Measurements from ENCODE around the gene CDC16.

CDC16 gene

GRCh38 chr13:114296448-114296847 is 61.8 kb downstream of the CDC16 start:
- in situ Hi-C loops (cut with HindIII; ENCODE audit: low sequenced_read_pairs) = no loop called here
- TF ChIP-seq, protein P1, sequence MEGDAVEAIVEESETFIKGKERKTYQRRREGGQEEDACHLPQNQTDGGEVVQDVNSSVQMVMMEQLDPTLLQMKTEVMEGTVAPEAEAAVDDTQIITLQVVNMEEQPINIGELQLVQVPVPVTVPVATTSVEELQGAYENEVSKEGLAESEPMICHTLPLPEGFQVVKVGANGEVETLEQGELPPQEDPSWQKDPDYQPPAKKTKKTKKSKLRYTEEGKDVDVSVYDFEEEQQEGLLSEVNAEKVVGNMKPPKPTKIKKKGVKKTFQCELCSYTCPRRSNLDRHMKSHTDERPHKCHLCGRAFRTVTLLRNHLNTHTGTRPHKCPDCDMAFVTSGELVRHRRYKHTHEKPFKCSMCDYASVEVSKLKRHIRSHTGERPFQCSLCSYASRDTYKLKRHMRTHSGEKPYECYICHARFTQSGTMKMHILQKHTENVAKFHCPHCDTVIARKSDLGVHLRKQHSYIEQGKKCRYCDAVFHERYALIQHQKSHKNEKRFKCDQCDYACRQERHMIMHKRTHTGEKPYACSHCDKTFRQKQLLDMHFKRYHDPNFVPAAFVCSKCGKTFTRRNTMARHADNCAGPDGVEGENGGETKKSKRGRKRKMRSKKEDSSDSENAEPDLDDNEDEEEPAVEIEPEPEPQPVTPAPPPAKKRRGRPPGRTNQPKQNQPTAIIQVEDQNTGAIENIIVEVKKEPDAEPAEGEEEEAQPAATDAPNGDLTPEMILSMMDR (IDR thresholded peaks at IDR 0.05; ENCODE audit: low read depth, low read length, missing control alignments) = no peak
- no peak for DNase-seq (ENCODE audit: low read depth)
- no peak overlapping the region for H3K4me3 ChIP-seq (ENCODE audit: low read depth, low read length)

DNA sequence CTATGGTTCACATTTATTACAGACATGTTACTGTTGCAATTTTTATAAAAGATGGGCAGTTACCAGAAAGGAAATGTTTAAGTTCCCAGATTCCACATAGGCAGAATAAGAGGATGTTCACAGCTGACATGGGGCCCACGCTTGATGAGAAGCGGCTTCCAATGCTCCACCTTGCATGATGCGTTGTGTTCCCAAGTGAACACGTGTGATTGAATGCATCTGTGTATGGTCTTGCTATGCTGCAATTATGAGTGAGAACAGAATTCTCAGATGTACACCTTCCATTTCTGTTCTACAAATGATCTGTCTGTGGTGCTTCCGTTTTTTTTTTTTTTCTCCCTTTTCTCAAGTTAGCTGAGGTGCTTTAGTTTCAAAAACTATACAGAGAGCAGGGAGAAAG is 62.2 kb downstream of the CDC16 start:
- in situ Hi-C loops (cut with HindIII; ENCODE audit: low sequenced_read_pairs) = no loop called here
- no peak overlapping the region for H3K4me3 ChIP-seq (ENCODE audit: low read depth, low read length)
- TF ChIP-seq, protein P1 (IDR thresholded peaks at IDR 0.05; ENCODE audit: low read depth, low read length, missing control alignments) = no peak
- no peak for DNase-seq (ENCODE audit: low read depth)

DNA sequence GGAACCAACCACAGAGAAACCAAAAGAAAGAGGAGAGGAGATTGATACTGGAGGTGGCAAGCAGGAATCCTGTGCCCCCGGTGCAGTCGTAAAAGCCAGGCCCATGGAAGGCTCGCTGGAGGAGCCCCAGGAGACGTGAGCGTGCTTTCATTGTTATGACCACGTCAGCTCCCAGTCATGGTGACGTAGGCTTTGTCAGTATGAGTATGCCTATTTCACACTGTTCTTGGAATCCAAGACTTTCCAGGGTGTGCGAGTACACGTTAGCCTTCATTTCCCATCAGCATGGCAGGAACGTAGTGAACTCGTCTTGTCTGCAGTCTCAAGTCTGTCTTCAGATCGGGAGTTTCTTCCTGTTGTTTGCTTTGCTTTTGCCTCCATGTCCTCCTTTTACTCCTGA is 64.2 kb downstream of the CDC16 start:
- no peak overlapping the region for H3K4me3 ChIP-seq (ENCODE audit: low read depth, low read length)
- TF ChIP-seq, protein P1 (IDR thresholded peaks at IDR 0.05; ENCODE audit: low read depth, low read length, missing control alignments) = no peak
- in situ Hi-C loops (cut with HindIII; ENCODE audit: low sequenced_read_pairs) = no loop called here

DNA sequence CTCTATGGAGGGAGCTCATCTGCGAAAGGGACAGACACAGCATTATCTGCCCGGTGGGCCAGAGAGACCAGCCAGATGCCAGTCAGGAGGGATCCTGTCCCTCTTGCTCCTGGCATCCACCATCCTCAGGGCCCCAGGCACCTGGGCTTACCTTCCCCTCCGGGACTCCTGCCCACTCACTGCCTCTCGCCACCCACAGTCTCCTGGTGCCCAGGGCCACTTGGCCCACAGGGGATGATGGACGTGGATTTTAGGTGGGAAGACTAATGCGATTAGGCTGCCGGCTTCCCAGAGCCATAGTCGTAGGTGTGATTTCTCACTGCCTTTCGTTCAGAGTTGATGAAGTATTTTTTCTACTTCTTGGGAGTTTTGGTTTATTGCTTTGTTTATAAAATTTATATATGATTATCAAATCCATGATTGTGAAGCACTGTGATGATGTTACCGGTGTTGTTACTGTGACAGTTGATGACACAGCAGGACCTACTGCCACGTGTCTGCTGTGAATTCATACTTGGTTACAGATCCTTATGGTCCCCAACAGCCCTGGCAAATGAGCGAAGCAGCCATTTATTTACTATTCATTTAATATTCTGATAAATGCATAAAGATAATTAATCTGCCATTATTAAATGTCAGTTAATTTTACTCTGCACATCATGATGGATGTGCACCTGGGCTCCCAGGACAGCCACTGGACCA is 65.1 kb downstream of the CDC16 start:
- TF ChIP-seq, protein P1 (IDR thresholded peaks at IDR 0.05; ENCODE audit: low read depth, low read length, missing control alignments) = no peak
- in situ Hi-C loops (cut with HindIII; ENCODE audit: low sequenced_read_pairs) = no loop called here
- no peak for DNase-seq (ENCODE audit: low read depth)
- H3K4me3 ChIP-seq (ENCODE audit: low read depth, low read length) = no peak overlapping the region

More for the DNA sequence above, 64.2 kb downstream of the CDC16 start:
- no peak for DNase-seq (ENCODE audit: low read depth)

DNA sequence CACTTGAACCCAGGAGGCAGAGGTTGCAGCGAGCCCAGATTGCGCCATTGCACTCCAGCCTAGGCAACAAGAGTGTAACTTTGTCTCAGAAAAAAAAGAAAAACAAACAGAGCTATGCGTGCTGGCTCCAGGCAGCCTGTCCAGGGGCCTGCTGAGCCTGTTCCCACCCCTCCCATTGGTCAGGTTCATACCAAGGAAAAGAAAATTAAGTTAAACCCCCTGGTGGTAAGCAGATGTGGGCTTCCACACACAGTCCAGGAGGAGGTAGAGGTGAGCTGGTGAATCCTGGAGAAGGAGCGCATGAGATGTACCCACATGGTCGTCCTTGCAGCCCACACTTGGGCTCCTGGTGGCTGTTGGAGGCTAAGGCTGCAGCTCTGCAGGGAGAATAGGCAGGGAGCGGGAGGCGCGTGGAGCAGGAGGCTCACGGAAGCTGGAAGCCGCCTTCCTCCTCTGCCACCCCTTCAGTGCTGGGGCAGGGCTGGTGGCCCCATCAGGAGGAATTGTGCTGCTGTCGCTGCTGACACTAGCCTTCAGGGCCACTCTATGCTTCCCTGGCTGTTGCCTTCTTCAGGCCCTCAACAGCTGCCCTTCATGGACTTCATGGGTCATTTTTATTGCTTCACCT is 69.1 kb downstream of the CDC16 start:
- no peak overlapping the region for H3K4me3 ChIP-seq (ENCODE audit: low read depth, low read length)
- TF ChIP-seq, protein P1 (IDR thresholded peaks at IDR 0.05; ENCODE audit: low read depth, low read length, missing control alignments) = no peak
- in situ Hi-C loops (cut with HindIII; ENCODE audit: low sequenced_read_pairs) = no loop called here

DNA sequence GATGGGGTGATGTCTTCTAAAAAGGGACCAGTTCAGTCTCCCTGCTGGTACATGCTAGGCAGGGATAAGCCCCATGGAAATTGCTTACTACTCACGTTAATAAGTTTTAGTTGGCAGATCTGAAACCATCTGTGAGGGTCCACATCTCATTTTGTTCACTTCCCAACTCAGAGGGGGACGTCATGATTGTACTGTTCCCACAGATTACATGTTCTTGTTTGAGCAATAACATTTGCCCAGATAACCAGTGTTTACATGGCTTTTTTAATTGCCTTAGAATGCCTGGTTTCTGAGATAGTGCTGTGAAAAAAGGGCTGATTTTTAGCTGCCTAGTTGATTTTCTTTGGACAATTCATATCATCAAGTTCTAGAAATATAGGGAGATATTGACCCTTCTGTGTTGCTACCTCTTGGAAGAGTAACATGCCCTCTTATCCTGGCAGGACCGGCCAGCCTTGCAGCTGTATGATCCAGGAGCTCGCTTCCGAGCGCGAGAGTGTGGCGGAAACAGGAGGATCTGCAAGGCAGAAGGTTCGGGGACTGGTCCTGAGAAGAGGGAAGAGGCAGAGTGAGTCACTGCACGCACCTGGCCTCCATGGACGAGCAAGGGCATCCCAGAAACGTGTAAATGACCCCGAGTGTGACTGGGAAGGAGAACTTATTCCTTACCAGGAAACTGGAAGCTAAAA is 69.8 kb downstream of the CDC16 start:
- no peak overlapping the region for H3K4me3 ChIP-seq (ENCODE audit: low read depth, low read length)
- TF ChIP-seq, protein P1 (IDR thresholded peaks at IDR 0.05; ENCODE audit: low read depth, low read length, missing control alignments) = no peak
- no peak for DNase-seq (ENCODE audit: low read depth)
- in situ Hi-C loops (cut with HindIII; ENCODE audit: low sequenced_read_pairs) = no loop called here

More for the DNA sequence above, 69.1 kb downstream of the CDC16 start:
- DNase-seq (ENCODE audit: low read depth) = no peak

All from astrocyte of the cerebellum (primary cell).